GM18873 (cell line): ENCODE measurements around the gene EML1.
"Not testable (repeated sequence)": the region's sequence is repeated elsewhere in the genome, so short reads cannot be mapped to it uniquely, and the experiment has no call there.

ENCODE experiments used
- ATAC-seq: cut with Tn5 transposase; IDR thresholded peaks from one replicate; pipeline ENCODE4 v1.9.1; 2021; ENCODE audit warnings: mild to moderate bottlenecking, moderate library complexity, moderate number of reproducible peaks; ENCODE audit not compliant: unreplicated experiment, low FRiP score

EML1 gene

GRCh38 chr14:99929601-99930000 lies 136.4 kb downstream of the EML1 start:
- ATAC-seq, result no peak

GRCh38 chr14:99930420-99931274 lies 137.4 kb downstream of the EML1 start:
- peak; percentile 80 for ATAC-seq

GRCh38 chr14:99931308-99931707 lies 138.1 kb downstream of the EML1 start:
- no peak for ATAC-seq

- ATAC-seq, result no peak
Observed at GRCh38 chr14:99936056-99936455, 142.8 kb downstream of the EML1 start.

- no peak for ATAC-seq
Observed at GRCh38 chr14:99936738-99937474, 143.7 kb downstream of the EML1 start.

GRCh38 chr14:99937475-99938244 lies 144.4 kb downstream of the EML1 start:
- no peak for ATAC-seq

GRCh38 chr14:99938376-99938775 lies 145.2 kb downstream of the EML1 start:
- ATAC-seq, result no peak

- ATAC-seq, result no peak
Observed at GRCh38 chr14:99938896-99939295, 145.7 kb downstream of the EML1 start.

GRCh38 chr14:99939421-99939820 lies 146.2 kb downstream of the EML1 start:
- ATAC-seq, result no peak

GRCh38 chr14:99940064-99940463 lies 146.9 kb downstream of the EML1 start:
- no peak for ATAC-seq

- ATAC-seq, result no peak
Observed at GRCh38 chr14:99941211-99941610, 148.0 kb downstream of the EML1 start.

- no peak for ATAC-seq
Observed at GRCh38 chr14:99943620-99944019, 150.4 kb downstream of the EML1 start.

GRCh38 chr14:99944241-99944651 lies 151.0 kb downstream of the EML1 start:
- no peak for ATAC-seq

- ATAC-seq, result no peak
Observed at GRCh38 chr14:99945732-99946651, 152.8 kb downstream of the EML1 start.

- no peak for ATAC-seq
Observed at GRCh38 chr14:99946652-99947489, 153.7 kb downstream of the EML1 start.

- ATAC-seq, result no peak
Observed at GRCh38 chr14:99947695-99948094, 154.5 kb downstream of the EML1 start.

- not testable (repeated sequence) for ATAC-seq
Observed at GRCh38 chr14:99949011-99949732, 156.0 kb downstream of the EML1 start.

- ATAC-seq, result no peak
Observed at GRCh38 chr14:99950181-99950580, 157.0 kb downstream of the EML1 start.
